GM19239 (cell line): ENCODE data around the gene TOX3.

ENCODE experiments used
- DNase-seq: peaks from one replicate; pipeline ENCODE4 v3.0.0; 2011; ENCODE audit warnings: low spot score; ENCODE audit not compliant: insufficient read length
- FAIRE-seq: peaks from 2 replicates; lab custom pipeline; 2011; peaks lifted over from hg19 to GRCh38; lab: Jason Lieb, UNC

Gene TOX3

GRCh38 chr16:52547004-52547833, at the start of gene TOX3:
TOX3 (minus strand) TSS chr16:52547143; CDS start chr16:52546723, 420 bp downstream.
- FAIRE-seq (no peak), DNase-seq (no peak)

- no peak for DNase-seq
- no peak for FAIRE-seq
Observed at GRCh38 chr16:52592778-52593177, 45.8 kb upstream of the TOX3 start.

GRCh38 chr16:52591934-52592592, 45.1 kb upstream of the TOX3 start:
- DNase-seq = no peak
- FAIRE-seq = no peak

GRCh38 chr16:52591471-52591870, 44.5 kb upstream of the TOX3 start:
- no peak for DNase-seq

GRCh38 chr16:52586159-52586558, 39.2 kb upstream of the TOX3 start:
- FAIRE-seq (no peak), DNase-seq (no peak)

More at GRCh38 chr16:52591471-52591870, 44.5 kb upstream of the TOX3 start:
- FAIRE-seq = no peak

GRCh38 chr16:52584354-52585320, 37.7 kb upstream of the TOX3 start:
- FAIRE-seq (no peak), DNase-seq (no peak)

- FAIRE-seq = no peak
Observed at GRCh38 chr16:52581530-52581929, 34.6 kb upstream of the TOX3 start.

GRCh38 chr16:52580488-52580887, 33.5 kb upstream of the TOX3 start:
- DNase-seq = no peak
- FAIRE-seq = no peak

More at GRCh38 chr16:52581530-52581929, 34.6 kb upstream of the TOX3 start:
- DNase-seq = no peak

- FAIRE-seq (no peak), DNase-seq (no peak)
Observed at GRCh38 chr16:52578829-52579498, 32.0 kb upstream of the TOX3 start.

GRCh38 chr16:52578007-52578828, 31.3 kb upstream of the TOX3 start:
- FAIRE-seq (no peak), DNase-seq (no peak)

- DNase-seq (no peak), FAIRE-seq (no peak)
Observed at GRCh38 chr16:52577130-52577706, 30.3 kb upstream of the TOX3 start.

- DNase-seq = peak; percentile 7
- FAIRE-seq = peak; percentile 72
Observed at GRCh38 chr16:52573365-52574299, 26.7 kb upstream of the TOX3 start.

GRCh38 chr16:52572656-52573055, 25.7 kb upstream of the TOX3 start:
- FAIRE-seq = no peak
- DNase-seq = no peak

GRCh38 chr16:52570495-52571091, 23.6 kb upstream of the TOX3 start:
- FAIRE-seq = no peak
- no peak for DNase-seq

GRCh38 chr16:52569701-52570100, 22.8 kb upstream of the TOX3 start:
- no peak for FAIRE-seq

GRCh38 chr16:52568983-52569690, 22.2 kb upstream of the TOX3 start:
- no peak for DNase-seq
- no peak for FAIRE-seq

More at GRCh38 chr16:52569701-52570100, 22.8 kb upstream of the TOX3 start:
- no peak for DNase-seq

- DNase-seq (no peak), FAIRE-seq (no peak)
Observed at GRCh38 chr16:52568495-52568894, 21.6 kb upstream of the TOX3 start.
